Left lung (tissue), 10 donors: ENCODE measurements around the gene ANKS1B. TPM values are rescaled to one million over a fixed set of nuclear protein-coding genes. Genes with fewer than 3 reads are reported as not detected.

ENCODE experiments used
- ATAC-seq: fragments of 200-7000 bp; cut with Tn5 transposase; one replicate; pipeline ENCODE4 v1.9.1; 2020; ENCODE audit warnings: moderate library complexity
- DNase-seq, 4 donors: peaks; one replicate each; pipeline ENCODE4 v3.0.0-alpha.2; 2013 to 2020
- H3K27ac ChIP-seq, 2 donors: fragments of 200-600 bp; sonication (generic) in 1 of 2; one replicate each; pipeline versions ENCODE4 v1.5.0 to v1.8.0; 2020 to 2021
- H3K27me3 ChIP-seq, 2 donors: fragments of 200-600 bp; sonication (generic) in 1 of 2; one replicate each; pipeline versions ENCODE4 v1.5.0 to v1.8.0; 2020 to 2021
- H3K36me3 ChIP-seq, 2 donors: fragments of 200-600 bp; sonication (generic) in 1 of 2; one replicate each; pipeline versions ENCODE4 v1.5.0 to v1.8.0; 2020 to 2021
- H3K4me1 ChIP-seq, 2 donors: fragments of 200-600 bp; one replicate each; pipeline ENCODE4 v1.8.0; 2021
- H3K4me3 ChIP-seq, 2 donors: fragments of 200-600 bp; sonication (generic) in 1 of 2; one replicate each; pipeline versions ENCODE4 v1.5.0 to v1.8.0; 2020 to 2021; ENCODE audit warnings: mild to moderate bottlenecking in 1 of 2
- H3K9me3 ChIP-seq, 2 donors: fragments of 200-600 bp; sonication (generic) in 1 of 2; one replicate each; pipeline versions ENCODE4 v1.5.0 to v1.8.0; 2020 to 2021
- intact Hi-C, 2 donors: fragments of 100-400 bp; cut with DNase I; formaldehyde crosslinking; loops; one replicate each; pipeline versions ENCODE4 v1.11.2 to v1.14.2; 2022
- polyA plus RNA-seq, 6 donors: library from polyadenylated mRNA; unstranded; fragments of 120-200 nt; gene quantifications; one replicate each; pipeline ENCODE4 v1.2.1, GENCODE V29; 2013; ENCODE audit not compliant: insufficient read length in 6 of 6
- total RNA-seq, 2 donors: library from RNA; stranded (reverse); fragmentation: NEBNext Ultra II Directional; extraction: Animal tissue kit (Norgen Biotek cat#: 25700); gene quantifications; one replicate each; pipeline ENCODE4 v1.2.1, GENCODE V29; 2021
- TF ChIP-seq, protein P1 (sequence below), 2 donors: fragments of 200-600 bp; sonication (generic) in 1 of 2; IDR thresholded peaks; one replicate each; pipeline versions ENCODE4 v1.5.0 to v1.8.0; 2021; ENCODE audit warnings: antibody characterized with exemption in 2 of 2
- donor health status: DM: no; HTN: yes; CAD: no.
- donor health status: DM: no; HTN: no; CAD: no.

The ANKS1B gene
- total and polyA plus RNA-seq, 8 donors = 4.9 to 31.8 (median 14.9) TPM

DNA sequence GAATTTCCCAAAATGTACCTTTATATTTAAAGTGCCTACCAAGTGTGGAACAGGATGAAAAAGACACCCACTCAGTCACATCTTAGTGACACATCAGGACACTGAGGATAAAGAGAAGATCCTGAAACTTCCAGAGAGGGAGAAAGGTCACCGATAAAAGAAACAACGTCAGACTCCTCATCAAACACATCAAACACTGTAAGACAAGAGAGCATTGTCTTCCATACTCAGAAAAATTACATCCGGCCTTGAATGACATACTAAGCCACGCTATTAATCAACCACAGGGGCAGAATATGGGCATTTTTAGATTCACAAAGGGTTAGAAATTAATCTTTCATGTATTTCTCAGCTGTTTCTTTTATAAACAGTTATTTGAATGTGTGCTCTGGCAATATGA is 849.4 kb downstream of the ANKS1B start:
- peaks cover 0 to 8% of the 10 kb centered on the region in 2 donors for H3K4me1 ChIP-seq
- no peaks in the 10 kb centered on the region for H3K9me3 ChIP-seq
- H3K36me3 ChIP-seq = no peaks in the 10 kb centered on the region
- no peak overlapping the region for H3K27ac ChIP-seq
- no peaks in the 10 kb centered on the region for H3K27me3 ChIP-seq
- no peak overlapping the region for H3K4me3 ChIP-seq
- intact Hi-C loops = no loop called here
- ATAC-seq = no peak
- no peak for DNase-seq
- TF ChIP-seq, protein P1, sequence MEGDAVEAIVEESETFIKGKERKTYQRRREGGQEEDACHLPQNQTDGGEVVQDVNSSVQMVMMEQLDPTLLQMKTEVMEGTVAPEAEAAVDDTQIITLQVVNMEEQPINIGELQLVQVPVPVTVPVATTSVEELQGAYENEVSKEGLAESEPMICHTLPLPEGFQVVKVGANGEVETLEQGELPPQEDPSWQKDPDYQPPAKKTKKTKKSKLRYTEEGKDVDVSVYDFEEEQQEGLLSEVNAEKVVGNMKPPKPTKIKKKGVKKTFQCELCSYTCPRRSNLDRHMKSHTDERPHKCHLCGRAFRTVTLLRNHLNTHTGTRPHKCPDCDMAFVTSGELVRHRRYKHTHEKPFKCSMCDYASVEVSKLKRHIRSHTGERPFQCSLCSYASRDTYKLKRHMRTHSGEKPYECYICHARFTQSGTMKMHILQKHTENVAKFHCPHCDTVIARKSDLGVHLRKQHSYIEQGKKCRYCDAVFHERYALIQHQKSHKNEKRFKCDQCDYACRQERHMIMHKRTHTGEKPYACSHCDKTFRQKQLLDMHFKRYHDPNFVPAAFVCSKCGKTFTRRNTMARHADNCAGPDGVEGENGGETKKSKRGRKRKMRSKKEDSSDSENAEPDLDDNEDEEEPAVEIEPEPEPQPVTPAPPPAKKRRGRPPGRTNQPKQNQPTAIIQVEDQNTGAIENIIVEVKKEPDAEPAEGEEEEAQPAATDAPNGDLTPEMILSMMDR (IDR thresholded peaks at IDR 0.05) = no peak

DNA sequence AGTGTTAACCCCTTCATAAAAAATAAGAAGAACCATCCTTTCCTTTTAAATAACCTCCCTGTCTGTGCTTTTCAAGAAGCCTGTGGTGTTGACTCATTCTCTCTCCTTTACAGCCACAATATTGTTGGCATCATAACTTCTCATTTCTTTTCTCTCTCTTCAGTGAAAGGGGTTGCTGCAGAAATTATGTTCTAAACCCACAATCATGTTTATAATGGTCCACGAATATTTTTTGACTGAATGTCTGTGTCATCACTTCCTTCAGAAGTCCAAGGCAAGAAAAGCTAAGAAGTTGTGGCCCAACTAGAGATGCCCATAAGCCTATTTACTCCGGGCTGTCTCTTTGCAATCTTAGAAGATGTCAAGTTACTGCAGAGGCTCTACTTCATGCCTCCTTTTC is 851.3 kb downstream of the ANKS1B start:
- DNase-seq (no peak), ATAC-seq (no peak)
- H3K4me3 ChIP-seq = no peak overlapping the region
- H3K27me3 ChIP-seq = no peaks in the 10 kb centered on the region
- TF ChIP-seq, protein P1 (IDR thresholded peaks at IDR 0.05) = no peak
- no peaks in the 10 kb centered on the region for H3K9me3 ChIP-seq
- peaks cover 0 to 8% of the 10 kb centered on the region in 2 donors for H3K4me1 ChIP-seq
- H3K36me3 ChIP-seq = no peaks in the 10 kb centered on the region
- intact Hi-C loops = no loop called here
- H3K27ac ChIP-seq = no peak overlapping the region

DNA sequence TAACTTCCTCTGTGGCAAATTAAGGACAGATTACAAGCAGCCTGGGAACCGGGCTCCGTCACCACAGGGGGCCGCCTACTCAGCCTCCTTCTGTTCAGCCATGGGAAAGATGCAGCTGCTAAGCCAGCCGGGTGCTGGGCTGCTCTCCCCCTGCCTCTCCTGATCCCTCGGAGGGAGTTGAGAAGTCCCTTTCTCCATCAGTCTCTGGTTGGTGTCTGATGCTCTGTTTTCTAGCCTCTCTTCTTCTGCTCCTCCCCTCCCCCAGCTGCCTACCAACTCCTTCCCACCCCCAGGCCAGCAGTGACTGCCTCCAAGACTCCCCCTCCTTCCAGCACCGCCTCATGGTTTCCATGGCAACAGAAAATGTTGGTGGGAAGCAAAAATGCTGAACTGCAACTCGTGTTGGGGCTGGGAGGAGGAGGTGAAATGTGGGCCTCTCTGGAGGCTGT is 853.0 kb downstream of the ANKS1B start:
- DNase-seq (peak in 3 of 4 donors; percentile 36 to 77 (median 59)), ATAC-seq (peak; percentile 49)
- peak overlapping the region in 1 of 2 donors; percentile 51 for H3K27ac ChIP-seq
- no peak overlapping the region for H3K4me3 ChIP-seq
- intact Hi-C loops = no loop called here
- H3K27me3 ChIP-seq = no peaks in the 10 kb centered on the region
- no peaks in the 10 kb centered on the region for H3K36me3 ChIP-seq
- TF ChIP-seq, protein P1 (IDR thresholded peaks at IDR 0.05) = no peak
- peaks cover 0 to 8% of the 10 kb centered on the region in 2 donors for H3K4me1 ChIP-seq
- H3K9me3 ChIP-seq = no peaks in the 10 kb centered on the region

DNA sequence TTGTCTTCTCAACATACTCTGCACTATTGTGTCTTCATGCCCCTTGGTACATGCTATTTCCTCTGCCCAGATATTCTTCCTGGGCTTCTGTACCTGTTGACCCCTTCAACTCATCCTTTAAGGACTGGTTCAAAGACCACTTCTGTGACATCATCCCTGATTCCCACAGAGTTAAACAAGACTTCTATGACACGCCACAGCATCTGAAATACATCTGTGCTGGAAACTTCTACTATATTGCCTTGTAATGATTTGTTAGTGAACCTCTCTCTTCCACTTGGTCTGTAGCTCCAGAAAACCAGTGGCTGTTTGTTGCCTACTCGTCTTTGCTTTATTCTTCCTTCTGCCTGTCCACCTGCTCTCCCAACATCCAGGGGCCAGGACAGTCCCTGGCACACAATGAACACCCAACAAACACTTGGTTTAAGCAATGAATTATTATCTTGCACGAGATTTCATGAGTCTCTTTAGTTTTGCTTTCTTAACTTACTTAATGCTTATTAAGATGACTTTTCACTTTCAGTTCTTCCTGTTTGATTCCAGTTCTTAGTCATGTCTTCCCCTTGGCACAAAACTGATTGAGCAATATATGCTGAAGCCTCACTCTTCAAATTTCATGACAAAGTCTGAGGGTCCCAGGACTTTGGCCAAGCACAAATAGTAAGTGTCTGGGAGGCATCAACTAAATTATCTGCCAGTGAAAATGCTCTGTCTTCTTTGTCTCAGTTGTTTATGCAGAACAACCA is 853.8 kb downstream of the ANKS1B start:
- no peaks in the 10 kb centered on the region for H3K9me3 ChIP-seq
- peak overlapping the region; percentile 19 to 51 for H3K27ac ChIP-seq
- no peaks in the 10 kb centered on the region for H3K36me3 ChIP-seq
- intact Hi-C loops = no loop called here
- peaks cover 0 to 8% of the 10 kb centered on the region in 2 donors for H3K4me1 ChIP-seq
- H3K4me3 ChIP-seq = no peak overlapping the region
- TF ChIP-seq, protein P1 (IDR thresholded peaks at IDR 0.05) = no peak
- DNase-seq (peak in 2 of 4 donors; percentile 42 to 71), ATAC-seq (peak; percentile 41)
- H3K27me3 ChIP-seq = no peaks in the 10 kb centered on the region

DNA sequence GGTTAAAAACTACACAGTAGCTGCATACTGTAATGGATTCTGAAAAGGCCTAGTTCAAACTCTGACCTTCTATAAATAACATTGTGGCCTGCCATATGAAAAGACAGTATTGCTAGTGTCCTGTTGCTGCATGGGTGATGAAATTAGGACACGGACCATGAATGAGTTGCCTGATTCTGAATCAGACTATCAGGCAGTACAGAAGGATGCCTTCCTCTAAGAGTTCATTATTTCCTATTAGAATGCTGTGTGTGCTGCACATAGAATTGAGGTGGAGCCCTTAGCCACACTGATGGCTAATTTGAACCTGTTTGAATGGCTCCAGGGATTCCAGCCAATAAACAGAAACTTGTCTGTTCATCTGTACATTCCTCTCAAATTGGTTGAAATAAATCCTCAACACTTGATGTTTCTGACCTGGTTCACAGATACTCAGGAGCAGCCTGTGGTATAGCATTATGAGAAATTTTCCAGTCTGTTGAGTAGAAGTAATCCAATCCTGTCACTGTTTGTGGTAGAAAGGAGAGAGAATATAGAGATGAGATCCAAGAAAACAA is 856.4 kb downstream of the ANKS1B start:
- Histone ChIP-seq H3K4me3 (no peak overlapping the region), H3K4me1 (peaks cover 0 to 8% of the 10 kb centered on the region in 2 donors), H3K36me3 (no peaks in the 10 kb centered on the region), H3K27me3 (no peaks in the 10 kb centered on the region), H3K27ac (no peak overlapping the region), H3K9me3 (no peaks in the 10 kb centered on the region)
- DNase-seq = no peak
- no peak for ATAC-seq
- TF ChIP-seq, protein P1 (IDR thresholded peaks at IDR 0.05) = no peak
- intact Hi-C loops = no loop called here
